ENCODE measurements around the gene NINL. TPM values are rescaled to one million over a fixed set of nuclear protein-coding genes. Genes with fewer than 3 reads are reported as not detected.

Gene NINL
- total and polyA plus RNA-seq, 2 of the 4 experiments (the other 2 are of a cell fraction): 3.0 to 10.4 TPM

DNA sequence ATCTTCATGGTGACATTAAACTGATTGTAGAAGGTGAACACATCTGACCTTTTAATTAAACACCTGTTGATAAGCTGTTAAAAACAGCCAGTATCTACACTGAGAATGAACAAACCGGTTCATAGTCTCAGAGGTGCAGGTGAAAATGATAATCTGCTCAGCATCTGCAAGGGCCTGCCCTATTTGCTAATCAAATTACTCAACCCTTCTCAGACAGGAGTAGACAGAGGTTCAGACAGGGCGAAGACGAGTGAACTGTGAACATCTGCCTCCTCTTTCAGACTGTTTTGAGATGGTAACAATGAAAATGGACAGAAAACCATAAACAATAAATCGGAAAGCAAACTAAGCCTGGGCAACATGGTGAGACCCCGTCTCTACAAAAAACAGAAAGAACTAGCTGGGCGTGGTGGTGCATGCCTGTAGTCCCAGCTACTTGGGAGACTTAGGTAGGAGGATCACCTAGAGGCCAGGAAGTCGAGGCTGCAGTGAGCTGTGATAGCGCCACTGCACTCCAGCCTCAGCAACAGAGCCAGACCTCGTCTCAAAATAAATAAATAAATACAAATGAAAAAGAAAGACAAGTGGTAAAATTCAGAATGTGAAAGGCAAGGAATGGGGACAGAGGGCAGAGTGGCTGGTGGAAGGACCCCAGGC is 55.9 kb downstream of the NINL start:
- TF ChIP-seq, protein P1, sequence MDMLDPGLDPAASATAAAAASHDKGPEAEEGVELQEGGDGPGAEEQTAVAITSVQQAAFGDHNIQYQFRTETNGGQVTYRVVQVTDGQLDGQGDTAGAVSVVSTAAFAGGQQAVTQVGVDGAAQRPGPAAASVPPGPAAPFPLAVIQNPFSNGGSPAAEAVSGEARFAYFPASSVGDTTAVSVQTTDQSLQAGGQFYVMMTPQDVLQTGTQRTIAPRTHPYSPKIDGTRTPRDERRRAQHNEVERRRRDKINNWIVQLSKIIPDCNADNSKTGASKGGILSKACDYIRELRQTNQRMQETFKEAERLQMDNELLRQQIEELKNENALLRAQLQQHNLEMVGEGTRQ (IDR thresholded peaks at IDR 0.05; ENCODE audit: low read depth, low read length): no peak
- no peak for TF ChIP-seq MAZ (IDR thresholded peaks at IDR 0.05; ENCODE audit: borderline replicate concordance, low read depth, low read length)
- TF ChIP-seq RCOR1 (IDR thresholded peaks at IDR 0.05; ENCODE audit: insufficient replicate concordance, low read length): no peak
- no peak for TF ChIP-seq SMC3 (IDR thresholded peaks at IDR 0.05; ENCODE audit: low read depth, low read length)
- no peak overlapping the region for H2BK20ac ChIP-seq (ENCODE audit: low read depth, low read length)
- peaks cover 8 to 46% of the 10 kb centered on the region in 2 experiments; a peak in 3 of 4 replicates for H3K79me1 ChIP-seq (ENCODE audit: low read depth in 1 of 2, low read length in 2 of 2)
- no CpG with 5 or more reads among the region's 9 CpGs for WGBS, 2 experiments (ENCODE audit: extremely low coverage in 2 of 2, insufficient read length in 1 of 2)
- peaks cover 1% of the 10 kb centered on the region; the same call in 1 of the 2 replicates for H3K36me3 ChIP-seq (ENCODE audit: control insufficient read depth, insufficient read depth, low read length)
- no peak overlapping the region for H3K56ac ChIP-seq (ENCODE audit: extremely low read depth, insufficient read depth, low read length)
- no peak overlapping the region for H3K18ac ChIP-seq (ENCODE audit: low read depth, low read length)
- H4K8ac ChIP-seq (ENCODE audit: low read depth in 2 of 2, low read length in 2 of 2): no peak overlapping the region
- intact Hi-C loops (cut with micrococcal nuclease) (no loop called here), in situ Hi-C loops (cut with MboI; ENCODE audit: low sequenced_read_pairs) (loop anchor here (25.0 kb wide), 1 partner anchor 217 kb away; no protein-coding TSS in a partner anchor), dilution Hi-C loops (cut with HindIII; ENCODE audit: low sequenced_read_pairs, unreplicated experiment) (no loop called here)
- H3K14ac ChIP-seq (replicated peaks; ENCODE audit: low read depth, low read length): no peak overlapping the region
- POLR2A ChIA-PET (ENCODE audit: unreplicated experiment): no interaction called here
- H3K23ac ChIP-seq (ENCODE audit: low read depth, low read length): no peak overlapping the region
- H2BK5ac ChIP-seq (ENCODE audit: low read depth, low read length, poor library complexity, severe bottlenecking): no peak overlapping the region
- H2AFZ ChIP-seq (replicated peaks; ENCODE audit: low read length, poor library complexity): no peak overlapping the region
- H3K27ac ChIP-seq (ENCODE audit: insufficient read depth, low read length): no peak overlapping the region
- no peak overlapping the region for H3K4me3 ChIP-seq (ENCODE audit: insufficient read depth, low read depth, low read length)
- H3K27me3 ChIP-seq (ENCODE audit: control insufficient read depth, insufficient read depth, low read length): no peaks in the 10 kb centered on the region
- no peak overlapping the region for H2AK5ac ChIP-seq (ENCODE audit: low read depth, low read length)
- peaks cover 13% of the 10 kb centered on the region for H3K4me1 ChIP-seq (ENCODE audit: control insufficient read depth, insufficient read depth, low read length)
- no peak for DNase-seq
- no peak overlapping the region for H2BK120ac ChIP-seq (ENCODE audit: low read depth, low read length)
- H4K20me1 ChIP-seq (ENCODE audit: insufficient read depth, low read length): peaks cover 43% of the 10 kb centered on the region
- no TSS peak for BruUV-seq (replicated peaks)
- no peak overlapping the region for H2AK9ac ChIP-seq (replicated peaks; ENCODE audit: low read depth, low read length, poor library complexity)
- ATAC-seq (ENCODE audit: low read depth): no peak
- H3K9me3 ChIP-seq (ENCODE audit: control insufficient read depth, insufficient read depth, low read length): no peaks in the 10 kb centered on the region
- no peak overlapping the region for H4K91ac ChIP-seq (ENCODE audit: insufficient read depth, low read depth, low read length)
- CTCF ChIA-PET: interaction anchor here (1.8 kb wide), 1 partner anchor 11 kb away, joined by 5 read pairs; no protein-coding TSS in a partner anchor
- no peak overlapping the region for H3K9ac ChIP-seq (ENCODE audit: low read depth, low read length)
- H3K4me2 ChIP-seq (ENCODE audit: low read depth, low read length): no peak overlapping the region
- H3K9me1 ChIP-seq (ENCODE audit: insufficient read depth, low read length): peaks cover 12% of the 10 kb centered on the region
- no peak overlapping the region for H4K5ac ChIP-seq (ENCODE audit: low read depth, low read length)
- H3K4ac ChIP-seq (ENCODE audit: low read depth, low read length): no peak overlapping the region
- no peak overlapping the region for H2BK15ac ChIP-seq (ENCODE audit: low read depth, low read length)
